ENCODE results near the gene TPT1.
"Not testable (repeated sequence)": the region's sequence is repeated elsewhere in the genome, so short reads cannot be mapped to it uniquely, and the experiment has no call there.

The TPT1 gene

DNA sequence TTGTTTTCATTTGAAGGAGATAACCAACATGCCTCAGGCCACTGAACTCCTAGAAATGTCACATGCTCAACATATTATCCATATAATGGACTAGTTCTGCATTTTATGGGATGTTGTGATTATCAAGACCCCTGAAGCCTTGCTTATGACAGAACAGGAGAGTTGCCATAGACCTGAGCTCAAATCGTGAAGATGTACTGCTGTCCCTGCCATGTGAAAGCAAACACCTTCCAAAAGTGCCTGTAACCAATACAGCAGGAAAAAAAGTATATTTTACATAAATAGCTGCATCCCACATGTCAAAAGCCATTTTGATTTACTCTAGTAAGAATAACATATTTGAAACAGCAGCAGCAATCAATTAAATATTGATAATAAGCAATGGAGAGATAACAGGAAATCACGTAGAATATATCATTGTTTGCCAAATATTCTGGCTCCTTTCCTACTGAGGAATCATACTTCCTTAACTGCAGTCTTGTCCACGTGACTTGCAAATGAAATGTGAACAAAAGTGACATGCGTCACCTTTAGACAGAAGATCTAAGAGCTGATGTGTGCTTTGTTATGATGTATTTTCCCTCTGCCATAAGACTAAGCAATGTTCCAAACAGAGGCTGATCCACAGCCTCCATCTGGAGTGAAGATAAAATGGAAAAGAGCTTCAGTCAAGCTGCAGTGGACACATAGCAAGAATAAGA is 43.6 kb upstream of the TPT1 start:
- H3K4me3 Mint-ChIP-seq = no peak overlapping the region
- no peaks in the 10 kb centered on the region for H3K4me1 Mint-ChIP-seq
- no peaks in the 10 kb centered on the region for H3K9me3 Mint-ChIP-seq
- TF ChIP-seq, protein P1, sequence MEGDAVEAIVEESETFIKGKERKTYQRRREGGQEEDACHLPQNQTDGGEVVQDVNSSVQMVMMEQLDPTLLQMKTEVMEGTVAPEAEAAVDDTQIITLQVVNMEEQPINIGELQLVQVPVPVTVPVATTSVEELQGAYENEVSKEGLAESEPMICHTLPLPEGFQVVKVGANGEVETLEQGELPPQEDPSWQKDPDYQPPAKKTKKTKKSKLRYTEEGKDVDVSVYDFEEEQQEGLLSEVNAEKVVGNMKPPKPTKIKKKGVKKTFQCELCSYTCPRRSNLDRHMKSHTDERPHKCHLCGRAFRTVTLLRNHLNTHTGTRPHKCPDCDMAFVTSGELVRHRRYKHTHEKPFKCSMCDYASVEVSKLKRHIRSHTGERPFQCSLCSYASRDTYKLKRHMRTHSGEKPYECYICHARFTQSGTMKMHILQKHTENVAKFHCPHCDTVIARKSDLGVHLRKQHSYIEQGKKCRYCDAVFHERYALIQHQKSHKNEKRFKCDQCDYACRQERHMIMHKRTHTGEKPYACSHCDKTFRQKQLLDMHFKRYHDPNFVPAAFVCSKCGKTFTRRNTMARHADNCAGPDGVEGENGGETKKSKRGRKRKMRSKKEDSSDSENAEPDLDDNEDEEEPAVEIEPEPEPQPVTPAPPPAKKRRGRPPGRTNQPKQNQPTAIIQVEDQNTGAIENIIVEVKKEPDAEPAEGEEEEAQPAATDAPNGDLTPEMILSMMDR (IDR thresholded peaks at IDR 0.05) = no peak
- DNase-seq = no peak
- no peak overlapping the region for H3K27ac Mint-ChIP-seq
- H3K36me3 Mint-ChIP-seq (ENCODE audit: low read depth) = peaks cover 56% of the 10 kb centered on the region
- H3K27me3 Mint-ChIP-seq (ENCODE audit: low read depth, poor library complexity) = no peaks in the 10 kb centered on the region

DNA sequence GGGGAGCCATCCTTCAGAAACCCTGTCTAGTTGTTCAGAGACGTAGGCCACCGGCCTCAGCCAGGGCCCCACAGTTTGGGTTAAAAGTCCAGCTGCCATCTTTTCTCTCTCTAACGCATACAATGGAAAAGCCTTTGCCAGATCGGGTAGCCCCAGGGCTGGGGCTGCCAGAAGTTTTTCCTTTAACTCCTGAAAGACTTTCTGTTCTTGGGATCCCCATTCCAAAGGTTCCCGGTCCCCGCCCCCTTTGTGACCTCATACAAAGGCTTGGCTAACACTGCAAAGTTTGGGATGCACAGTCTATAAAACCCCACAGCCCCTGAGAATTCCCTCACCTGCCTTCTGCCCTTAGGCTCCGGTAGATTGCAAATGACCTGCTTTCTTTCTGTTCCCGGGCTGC is 41.8 kb upstream of the TPT1 start:
- peaks cover 42% of the 10 kb centered on the region for H3K36me3 Mint-ChIP-seq (ENCODE audit: low read depth)
- H3K27me3 Mint-ChIP-seq (ENCODE audit: low read depth, poor library complexity); H3K4me3 Mint-ChIP-seq; H3K4me1 Mint-ChIP-seq; DNase-seq; H3K9me3 Mint-ChIP-seq: not testable (repeated sequence)
- peak overlapping the region; percentile 66 for H3K27ac Mint-ChIP-seq

DNA sequence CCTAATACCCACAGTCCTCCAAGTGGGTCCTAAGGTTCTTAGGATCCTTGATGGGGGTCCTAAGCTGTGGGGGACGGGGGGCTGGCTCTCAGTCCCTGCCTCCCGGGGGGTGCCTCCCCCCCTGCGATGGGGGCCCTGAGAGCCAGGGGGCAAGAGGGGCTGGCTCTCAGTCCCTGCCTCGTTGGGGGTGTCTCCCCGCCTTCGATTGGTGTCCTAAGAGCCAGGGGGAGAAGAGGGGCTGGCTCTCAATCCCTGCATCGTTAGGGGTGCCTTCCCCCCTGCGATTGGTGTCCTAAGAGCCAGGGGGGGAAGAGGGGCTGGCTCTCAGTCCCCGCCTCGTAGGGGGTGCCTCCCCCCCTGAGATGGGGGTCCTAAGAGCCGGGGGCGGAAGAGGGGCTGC is 40.2 kb upstream of the TPT1 start:
- Mint-ChIP-seq H3K27ac (no peak overlapping the region), H3K9me3 (no peaks in the 10 kb centered on the region), H3K27me3 (ENCODE audit: low read depth, poor library complexity) (no peaks in the 10 kb centered on the region), H3K36me3 (ENCODE audit: low read depth) (peaks cover 27% of the 10 kb centered on the region), H3K4me1 (no peaks in the 10 kb centered on the region), H3K4me3 (no peak overlapping the region)
- DNase-seq = no peak
- TF ChIP-seq, protein P1 (IDR thresholded peaks at IDR 0.05) = no peak

DNA sequence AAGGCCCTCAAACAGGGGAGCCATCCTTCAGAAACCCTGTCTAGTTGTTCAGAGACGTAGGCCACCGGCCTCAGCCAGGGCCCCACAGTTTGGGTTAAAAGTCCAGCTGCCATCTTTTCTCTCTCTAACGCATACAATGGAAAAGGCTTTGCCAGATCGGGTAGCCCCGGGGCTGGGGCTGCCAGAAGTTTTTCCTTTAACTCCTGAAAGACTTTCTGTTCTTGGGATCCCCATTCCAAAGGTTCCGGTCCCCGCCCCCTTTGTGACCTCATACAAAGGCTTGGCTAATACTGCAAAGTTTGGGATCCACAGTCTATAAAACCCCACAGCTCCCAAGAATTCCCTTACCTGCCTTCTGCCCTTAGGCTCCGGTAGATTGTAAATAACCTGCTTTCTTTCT is 39.7 kb upstream of the TPT1 start:
- H3K36me3 Mint-ChIP-seq (ENCODE audit: low read depth) = peaks cover 22% of the 10 kb centered on the region
- not testable (repeated sequence) for H3K27me3 Mint-ChIP-seq (ENCODE audit: low read depth, poor library complexity); H3K4me3 Mint-ChIP-seq; H3K4me1 Mint-ChIP-seq; DNase-seq; H3K9me3 Mint-ChIP-seq; H3K27ac Mint-ChIP-seq

DNA sequence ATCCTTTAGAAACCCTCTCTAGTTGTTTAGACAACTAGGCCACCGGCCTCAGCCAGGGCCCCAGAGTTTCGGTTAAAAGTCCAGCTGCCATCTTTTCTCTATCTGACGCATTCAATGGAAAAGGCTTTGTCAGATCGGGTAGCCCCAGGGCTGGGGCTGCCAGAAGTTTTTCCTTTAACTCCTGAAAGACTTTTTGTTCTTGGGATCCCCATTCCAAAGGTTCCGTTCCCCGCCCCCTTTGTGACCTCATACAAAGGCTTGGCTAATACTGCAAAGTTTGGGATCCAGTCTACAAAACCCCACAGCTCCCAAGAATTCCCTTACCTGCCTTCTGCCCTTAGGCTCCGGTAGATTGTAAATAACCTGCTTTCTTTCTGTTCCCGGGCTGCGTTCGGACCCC is 38.5 kb upstream of the TPT1 start:
- not testable (repeated sequence) for H3K27me3 Mint-ChIP-seq (ENCODE audit: low read depth, poor library complexity); DNase-seq; H3K27ac Mint-ChIP-seq; H3K9me3 Mint-ChIP-seq; H3K4me3 Mint-ChIP-seq; H3K4me1 Mint-ChIP-seq
- peaks cover 20% of the 10 kb centered on the region for H3K36me3 Mint-ChIP-seq (ENCODE audit: low read depth)

DNA sequence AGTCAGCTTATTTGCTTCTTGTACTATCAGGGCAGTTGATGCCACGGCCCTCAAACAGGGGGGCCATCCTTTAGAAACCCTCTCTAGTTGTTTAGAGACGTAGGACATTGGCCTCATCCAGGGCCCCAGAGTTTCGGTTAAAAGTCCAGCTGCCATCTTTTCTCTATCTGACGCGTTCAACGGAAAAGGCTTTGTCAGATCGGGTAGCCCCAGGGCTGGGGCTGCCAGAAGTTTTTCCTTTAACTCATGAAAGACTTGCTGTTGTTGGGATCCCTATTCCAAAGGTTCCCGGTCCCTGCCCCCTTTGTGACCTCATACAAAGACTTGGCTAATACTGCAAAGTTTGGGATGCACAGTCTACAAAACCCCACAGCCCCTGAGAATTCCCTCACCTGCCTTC is 37.8 kb upstream of the TPT1 start:
- H3K9me3 Mint-ChIP-seq; H3K27me3 Mint-ChIP-seq (ENCODE audit: low read depth, poor library complexity); H3K27ac Mint-ChIP-seq; H3K4me3 Mint-ChIP-seq; H3K4me1 Mint-ChIP-seq; DNase-seq: not testable (repeated sequence)
- H3K36me3 Mint-ChIP-seq (ENCODE audit: low read depth) = peaks cover 13% of the 10 kb centered on the region

DNA sequence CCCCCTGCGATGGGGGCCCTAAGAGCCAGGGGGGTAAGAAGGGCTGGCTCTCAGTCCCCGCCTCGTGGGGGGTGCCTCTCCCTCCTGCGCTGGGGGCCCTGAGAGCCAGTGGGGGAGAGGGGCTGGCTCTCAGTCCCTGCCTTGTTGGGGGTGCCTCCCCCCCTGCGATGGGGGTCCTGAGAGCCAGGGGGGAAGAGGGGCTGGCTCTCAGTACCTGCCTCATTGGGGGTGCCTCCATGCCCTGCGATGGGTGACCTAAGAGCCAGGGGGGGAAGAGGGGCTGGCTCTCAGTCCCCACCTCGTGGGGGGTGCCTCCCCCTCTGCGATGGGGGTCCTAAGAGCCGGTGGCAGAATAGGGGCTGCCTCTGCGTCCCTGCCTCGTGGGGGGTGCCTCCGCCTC is 36.3 kb upstream of the TPT1 start:
- not testable (repeated sequence) for H3K4me3 Mint-ChIP-seq; H3K27ac Mint-ChIP-seq; DNase-seq; H3K9me3 Mint-ChIP-seq; H3K27me3 Mint-ChIP-seq (ENCODE audit: low read depth, poor library complexity)
- Mint-ChIP-seq H3K36me3 (ENCODE audit: low read depth) (peaks cover 15% of the 10 kb centered on the region), H3K4me1 (peaks cover 15% of the 10 kb centered on the region)

DNA sequence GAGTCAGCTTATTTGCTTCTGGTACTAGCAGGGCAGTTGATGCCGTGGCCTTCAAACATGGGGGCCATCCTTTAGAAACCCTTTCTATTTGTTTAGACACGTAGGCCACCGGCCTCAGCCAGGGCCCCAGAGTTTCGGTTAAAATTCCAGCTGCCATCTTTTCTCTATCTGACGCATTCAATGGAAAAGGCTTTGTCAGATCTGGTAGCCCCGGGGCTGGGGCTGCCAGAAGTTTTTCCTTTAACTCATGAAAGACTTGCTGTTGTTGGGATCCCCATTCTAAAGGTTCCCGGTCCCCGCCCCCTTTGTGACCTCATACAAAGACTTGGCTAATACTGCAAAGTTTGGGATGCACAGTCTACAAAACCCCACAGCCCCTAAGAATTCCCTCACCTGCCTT is 35.7 kb upstream of the TPT1 start:
- H3K27ac Mint-ChIP-seq; DNase-seq; H3K27me3 Mint-ChIP-seq (ENCODE audit: low read depth, poor library complexity); H3K4me3 Mint-ChIP-seq; H3K9me3 Mint-ChIP-seq: not testable (repeated sequence)
- peaks cover 22% of the 10 kb centered on the region for H3K4me1 Mint-ChIP-seq
- peaks cover 15% of the 10 kb centered on the region for H3K36me3 Mint-ChIP-seq (ENCODE audit: low read depth)

DNA sequence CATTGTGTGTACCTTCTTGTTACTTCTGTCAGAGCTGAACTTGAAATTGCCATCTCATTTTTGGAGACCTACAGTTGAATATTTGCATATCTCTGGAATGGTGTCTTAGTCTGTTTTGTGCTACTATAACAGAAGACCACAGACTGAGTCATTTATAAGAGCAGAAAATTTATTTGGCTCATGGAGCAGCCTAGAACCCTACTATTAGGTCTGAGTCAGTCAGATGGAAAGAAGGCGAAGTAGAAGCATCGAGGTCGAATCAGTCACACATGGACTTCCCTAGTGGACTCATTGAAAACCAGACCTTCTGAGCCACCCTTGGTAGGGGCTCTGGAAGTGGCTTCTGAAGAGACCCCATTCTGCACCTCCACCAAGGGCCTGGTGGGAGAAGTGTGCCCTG is 33.9 kb upstream of the TPT1 start:
- TF ChIP-seq, protein P1 (IDR thresholded peaks at IDR 0.05) = no peak
- DNase-seq = no peak
- Mint-ChIP-seq H3K4me3 (no peak overlapping the region), H3K36me3 (ENCODE audit: low read depth) (peaks cover 18% of the 10 kb centered on the region), H3K9me3 (no peaks in the 10 kb centered on the region), H3K4me1 (peaks cover 31% of the 10 kb centered on the region), H3K27me3 (ENCODE audit: low read depth, poor library complexity) (no peaks in the 10 kb centered on the region), H3K27ac (no peak overlapping the region)

Measured in nephron progenitor cell (in vitro differentiated cells).